ENCODE results near the gene DRGX. TPM values are rescaled to one million over a fixed set of nuclear protein-coding genes. Genes with fewer than 3 reads are reported as not detected.

DRGX gene
- total and polyA plus RNA-seq, 2 of the 13 experiments (the other 11 are each of a cell fraction or from before 2014, with no cell fraction given): not detected

GRCh38 chr10:49329146-49329505, 66.8 kb downstream of the DRGX start (continued):
- TF ChIP-seq, protein P1, sequence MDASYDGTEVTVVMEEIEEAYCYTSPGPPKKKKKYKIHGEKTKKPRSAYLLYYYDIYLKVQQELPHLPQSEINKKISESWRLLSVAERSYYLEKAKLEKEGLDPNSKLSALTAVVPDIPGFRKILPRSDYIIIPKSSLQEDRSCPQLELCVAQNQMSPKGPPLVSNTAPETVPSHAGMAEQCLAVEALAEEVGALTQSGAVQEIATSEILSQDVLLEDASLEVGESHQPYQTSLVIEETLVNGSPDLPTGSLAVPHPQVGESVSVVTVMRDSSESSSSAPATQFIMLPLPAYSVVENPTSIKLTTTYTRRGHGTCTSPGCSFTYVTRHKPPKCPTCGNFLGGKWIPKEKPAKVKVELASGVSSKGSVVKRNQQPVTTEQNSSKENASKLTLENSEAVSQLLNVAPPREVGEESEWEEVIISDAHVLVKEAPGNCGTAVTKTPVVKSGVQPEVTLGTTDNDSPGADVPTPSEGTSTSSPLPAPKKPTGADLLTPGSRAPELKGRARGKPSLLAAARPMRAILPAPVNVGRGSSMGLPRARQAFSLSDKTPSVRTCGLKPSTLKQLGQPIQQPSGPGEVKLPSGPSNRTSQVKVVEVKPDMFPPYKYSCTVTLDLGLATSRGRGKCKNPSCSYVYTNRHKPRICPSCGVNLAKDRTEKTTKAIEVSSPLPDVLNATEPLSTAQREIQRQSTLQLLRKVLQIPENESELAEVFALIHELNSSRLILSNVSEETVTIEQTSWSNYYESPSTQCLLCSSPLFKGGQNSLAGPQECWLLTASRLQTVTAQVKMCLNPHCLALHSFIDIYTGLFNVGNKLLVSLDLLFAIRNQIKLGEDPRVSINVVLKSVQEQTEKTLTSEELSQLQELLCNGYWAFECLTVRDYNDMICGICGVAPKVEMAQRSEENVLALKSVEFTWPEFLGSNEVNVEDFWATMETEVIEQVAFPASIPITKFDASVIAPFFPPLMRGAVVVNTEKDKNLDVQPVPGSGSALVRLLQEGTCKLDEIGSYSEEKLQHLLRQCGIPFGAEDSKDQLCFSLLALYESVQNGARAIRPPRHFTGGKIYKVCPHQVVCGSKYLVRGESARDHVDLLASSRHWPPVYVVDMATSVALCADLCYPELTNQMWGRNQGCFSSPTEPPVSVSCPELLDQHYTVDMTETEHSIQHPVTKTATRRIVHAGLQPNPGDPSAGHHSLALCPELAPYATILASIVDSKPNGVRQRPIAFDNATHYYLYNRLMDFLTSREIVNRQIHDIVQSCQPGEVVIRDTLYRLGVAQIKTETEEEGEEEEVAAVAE (CRISPR knock-in tag; IDR thresholded peaks at IDR 0.05; ENCODE audit: borderline replicate concordance): no peak
- no peak for TF ChIP-seq ZNF549 (CRISPR knock-in tag; IDR thresholded peaks at IDR 0.05)
- TF ChIP-seq ZNF614 (CRISPR knock-in tag; IDR thresholded peaks at IDR 0.05; ENCODE audit: borderline replicate concordance): no peak
- no peak for TF ChIP-seq ZBTB40 (IDR thresholded peaks at IDR 0.05)
- TF ChIP-seq ZBTB40 (CRISPR knock-in tag; IDR thresholded peaks at IDR 0.05): no peak

Data from HepG2 (cell line).